CD4-positive, alpha-beta T cell treated with Interleukin-6 for 4 hours (primary cell): ENCODE results near the gene GRIK4.
A peak's percentile ranks its signal among the peaks of the same experiment; 100 is the strongest.
"Not testable (repeated sequence)": the region's sequence is repeated elsewhere in the genome, so short reads cannot be mapped to it uniquely, and the experiment has no call there.

Experiments
- DNase-seq: peaks from one replicate; pipeline ENCODE4 v3.0.0-alpha.2; 2020; ENCODE audit warnings: mixed read lengths

Gene GRIK4

GRCh38 chr11:120985718-120986569, 474.4 kb downstream of the GRIK4 start:
- peak; percentile 57 for DNase-seq

GRCh38 chr11:120988603-120989002, 477.1 kb downstream of the GRIK4 start:
- no peak for DNase-seq

GRCh38 chr11:120991830-120992686, 480.5 kb downstream of the GRIK4 start:
- no peak for DNase-seq

- DNase-seq: no peak
Measured at GRCh38 chr11:120994091-120994859, 482.7 kb downstream of the GRIK4 start.

- DNase-seq: no peak
Measured at GRCh38 chr11:120995184-120995583, 483.6 kb downstream of the GRIK4 start.

- DNase-seq: no peak
Measured at GRCh38 chr11:120996973-120997372, 485.4 kb downstream of the GRIK4 start.

- no peak for DNase-seq
Measured at GRCh38 chr11:120998581-120998980, 487.0 kb downstream of the GRIK4 start.

- no peak for DNase-seq
Measured at GRCh38 chr11:121004206-121004840, 492.8 kb downstream of the GRIK4 start.

- DNase-seq: no peak
Measured at GRCh38 chr11:121006922-121007321, 495.4 kb downstream of the GRIK4 start.

GRCh38 chr11:121008551-121008950, 497.0 kb downstream of the GRIK4 start:
- DNase-seq: no peak

GRCh38 chr11:121012091-121012490, 500.5 kb downstream of the GRIK4 start:
- no peak for DNase-seq

- no peak for DNase-seq
Measured at GRCh38 chr11:121018746-121019145, 507.2 kb downstream of the GRIK4 start.

GRCh38 chr11:121021718-121022117, 510.2 kb downstream of the GRIK4 start:
- not testable (repeated sequence) for DNase-seq

GRCh38 chr11:121023848-121024751, 512.6 kb downstream of the GRIK4 start, which contains the start of gene TBCEL:
Gene TBCEL (plus strand): TSS chr11:121024102. CDS start chr11:121045691, 21,589 bp downstream.
- DNase-seq: peak; percentile 88

GRCh38 chr11:121024989-121025388, 513.4 kb downstream of the GRIK4 start:
- no peak for DNase-seq

GRCh38 chr11:121029153-121029552, 517.6 kb downstream of the GRIK4 start:
- no peak for DNase-seq

GRCh38 chr11:121029813-121030445, 518.4 kb downstream of the GRIK4 start:
- no peak for DNase-seq

GRCh38 chr11:121031167-121031566, 519.6 kb downstream of the GRIK4 start:
- no peak for DNase-seq

GRCh38 chr11:121031648-121032047, 520.1 kb downstream of the GRIK4 start:
- DNase-seq: not testable (repeated sequence)

GRCh38 chr11:121032546-121032945, 521.0 kb downstream of the GRIK4 start:
- DNase-seq: no peak

- no peak for DNase-seq
Measured at GRCh38 chr11:121033635-121034034, 522.1 kb downstream of the GRIK4 start.
